Neural progenitor cell (in vitro differentiated cells): ENCODE results near the gene PRUNE2. TPM values are rescaled to one million over a fixed set of nuclear protein-coding genes. Genes with fewer than 3 reads are reported as not detected.

Source experiments
- DNase-seq: peaks from one replicate; pipeline ENCODE4 v3.0.0-alpha.2; 2016; ENCODE audit warnings: low spot score
- H2AFZ ChIP-seq: fragments of 200-600 bp; sonication (generic); replicated peaks from 2 replicates; pipeline ENCODE4 v1.6.1; 2016; ENCODE audit warnings: antibody characterized with exemption
- H3F3A ChIP-seq: fragments of 200-600 bp; sonication (generic); 2 replicates; pipeline ENCODE4 v1.6.1; 2016; ENCODE audit warnings: antibody characterized with exemption, low read depth
- H3K27ac ChIP-seq: fragments of 200-600 bp; sonication (generic); 2 replicates; pipeline ENCODE4 v1.5.1; 2016; ENCODE audit warnings: mild to moderate bottlenecking
- H3K27me3 ChIP-seq: fragments of 200-600 bp; sonication (generic); 2 replicates; pipeline ENCODE4 v1.6.1; 2016; ENCODE audit warnings: mild to moderate bottlenecking, moderate library complexity
- H3K36me3 ChIP-seq: fragments of 200-600 bp; sonication (generic); 2 replicates; pipeline ENCODE4 v1.5.1; 2016
- H3K4me1 ChIP-seq: fragments of 200-600 bp; sonication (generic); 2 replicates; pipeline ENCODE4 v1.6.1; 2016; ENCODE audit warnings: mixed run types
- H3K4me2 ChIP-seq: fragments of 200-600 bp; sonication (generic); 2 replicates; pipeline ENCODE4 v1.6.1; 2016
- H3K4me3 ChIP-seq: fragments of 200-600 bp; sonication (generic); 2 replicates; pipeline ENCODE4 v1.5.1; 2016
- H3K79me2 ChIP-seq: fragments of 200-600 bp; sonication (generic); 2 replicates; pipeline ENCODE4 v1.6.1; 2016; ENCODE audit warnings: low read depth
- H3K9ac ChIP-seq: fragments of 200-600 bp; sonication (generic); 2 replicates; pipeline ENCODE4 v1.6.1; 2016
- H3K9me3 ChIP-seq: fragments of 200-600 bp; sonication (generic); 2 replicates; pipeline ENCODE4 v1.5.1; 2016; ENCODE audit warnings: low read depth
- H4K20me1 ChIP-seq: fragments of 200-600 bp; sonication (generic); 2 replicates; pipeline ENCODE4 v1.6.1; 2016; ENCODE audit warnings: low read depth
- H3K27ac Mint-ChIP-seq: 3 replicates; pipeline ENCODE4 v1.8.0; 2021; ENCODE audit warnings: mixed read lengths
- H3K27me3 Mint-ChIP-seq: 2 replicates; pipeline ENCODE4 v1.8.0; 2022; ENCODE audit warnings: low read depth, mild to moderate bottlenecking, inconsistent platforms, moderate library complexity, mixed read lengths; ENCODE audit not compliant: insufficient read depth
- H3K36me3 Mint-ChIP-seq: 3 replicates; pipeline ENCODE4 v1.8.0; 2021; ENCODE audit warnings: mixed read lengths
- H3K4me1 Mint-ChIP-seq: 3 replicates; pipeline ENCODE4 v1.8.0; 2021; ENCODE audit warnings: mixed read lengths
- H3K4me3 Mint-ChIP-seq: 3 replicates; pipeline ENCODE4 v1.8.0; 2021; ENCODE audit warnings: mild to moderate bottlenecking, moderate library complexity, mixed read lengths
- H3K9me3 Mint-ChIP-seq: 3 replicates; pipeline ENCODE4 v1.8.0; 2020; ENCODE audit warnings: mixed read lengths
- CTCF ChIP-seq: fragments of 200-600 bp; sonication (generic); IDR thresholded peaks from 2 replicates; pipeline ENCODE4 v1.5.1; 2017; ENCODE audit warnings: antibody characterized with exemption, mild to moderate bottlenecking
- EZH2 ChIP-seq: fragments of 200-600 bp; sonication (generic); IDR thresholded peaks from 2 replicates; pipeline ENCODE4 v1.6.1; 2017; ENCODE audit warnings: antibody characterized with exemption, mild to moderate bottlenecking, moderate library complexity
- EZH2phosphoT487 ChIP-seq: fragments of 200-600 bp; sonication (generic); IDR thresholded peaks from 2 replicates; pipeline ENCODE4 v1.6.1; 2017; ENCODE audit warnings: antibody characterized with exemption
- total RNA-seq: library from RNA; depleted of rRNA; stranded (reverse); fragments of >200 nt; gene quantifications from 2 replicates; pipeline ENCODE4 v1.2.3, GENCODE V29; 2015; ENCODE audit warnings: low replicate concordance

PRUNE2 gene
- total RNA-seq, 1 donor from 2014 or later, result 28.2 TPM

GRCh38 chr9:76716085-76716672 lies 189.7 kb downstream of the PRUNE2 start:
- Histone ChIP-seq H3K79me2 (no peaks in the 10 kb centered on the region), H3K27ac (no peak overlapping the region), H2AFZ (no peak overlapping the region), H3K36me3 (no peaks in the 10 kb centered on the region), H4K20me1 (no peaks in the 10 kb centered on the region), H3K4me3 (no peak overlapping the region), H3K27me3 (no peaks in the 10 kb centered on the region), H3F3A (no peaks in the 10 kb centered on the region), H3K4me1 (no peaks in the 10 kb centered on the region), H3K4me2 (no peak overlapping the region), H3K9me3 (no peaks in the 10 kb centered on the region), H3K9ac (no peak overlapping the region)
- H3K36me3 Mint-ChIP-seq, result peaks cover 3% of the 10 kb centered on the region
- peaks cover 12% of the 10 kb centered on the region for H3K4me1 Mint-ChIP-seq
- peaks cover 3% of the 10 kb centered on the region for H3K9me3 Mint-ChIP-seq
- no peak for DNase-seq
- TF ChIP-seq EZH2phosphoT487, result no peak
- no peak for TF ChIP-seq EZH2
- TF ChIP-seq CTCF, result no peak
- no peak overlapping the region for H3K27ac Mint-ChIP-seq
- H3K4me3 Mint-ChIP-seq, result no peak overlapping the region
- H3K27me3 Mint-ChIP-seq, result peaks cover 2% of the 10 kb centered on the region

DNA sequence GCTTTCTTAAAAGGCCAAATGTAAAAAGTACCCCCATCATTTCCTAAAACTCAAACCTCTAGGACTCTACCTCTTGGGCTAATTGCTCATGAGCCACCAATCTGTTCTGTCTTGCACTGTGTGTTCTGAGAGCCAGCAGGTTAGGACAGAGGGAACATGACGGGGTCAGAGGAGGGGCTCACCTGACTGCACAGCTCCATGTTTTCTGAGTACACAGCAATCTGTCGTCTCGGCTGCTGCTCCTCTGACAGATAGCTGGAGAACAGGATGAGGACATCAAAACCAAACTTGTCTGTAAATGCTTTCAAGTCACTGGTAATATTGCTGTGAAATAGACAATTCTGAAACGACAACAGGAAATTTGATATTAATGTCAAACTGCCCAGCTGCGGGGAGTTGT lies 192.5 kb downstream of the PRUNE2 start:
- Histone ChIP-seq H4K20me1 (no peaks in the 10 kb centered on the region), H3K9ac (no peak overlapping the region), H3K4me1 (no peaks in the 10 kb centered on the region), H3K9me3 (no peaks in the 10 kb centered on the region), H3K4me2 (no peak overlapping the region), H2AFZ (no peak overlapping the region), H3K27ac (no peak overlapping the region), H3F3A (no peaks in the 10 kb centered on the region), H3K79me2 (no peaks in the 10 kb centered on the region), H3K4me3 (no peak overlapping the region), H3K36me3 (no peaks in the 10 kb centered on the region), H3K27me3 (no peaks in the 10 kb centered on the region)
- no peak overlapping the region for H3K27ac Mint-ChIP-seq
- no peaks in the 10 kb centered on the region for H3K27me3 Mint-ChIP-seq
- no peak overlapping the region for H3K4me3 Mint-ChIP-seq
- H3K4me1 Mint-ChIP-seq, result peaks cover 12% of the 10 kb centered on the region
- no peak for DNase-seq
- H3K9me3 Mint-ChIP-seq, result peaks cover 11% of the 10 kb centered on the region
- TF ChIP-seq EZH2, result no peak
- no peak for TF ChIP-seq CTCF
- no peak for TF ChIP-seq EZH2phosphoT487
- peaks cover 13% of the 10 kb centered on the region for H3K36me3 Mint-ChIP-seq

GRCh38 chr9:76709020-76709419 lies 196.9 kb downstream of the PRUNE2 start:
- H2AFZ ChIP-seq, result no peak overlapping the region
- peaks cover 15% of the 10 kb centered on the region for H3K9me3 Mint-ChIP-seq
- H3K4me3 Mint-ChIP-seq, result no peak overlapping the region
- no peaks in the 10 kb centered on the region for H3K4me1 ChIP-seq
- H3K79me2 ChIP-seq, result no peaks in the 10 kb centered on the region
- no peaks in the 10 kb centered on the region for H3K27me3 Mint-ChIP-seq
- TF ChIP-seq CTCF (no peak), EZH2phosphoT487 (no peak), EZH2 (no peak)
- no peak overlapping the region for H3K27ac ChIP-seq
- no peaks in the 10 kb centered on the region for H3K9me3 ChIP-seq
- no peak overlapping the region for H3K9ac ChIP-seq
- no peak overlapping the region for H3K4me2 ChIP-seq
- peaks cover 8% of the 10 kb centered on the region for H3K4me1 Mint-ChIP-seq
- H3K36me3 Mint-ChIP-seq, result peaks cover 16% of the 10 kb centered on the region
- H3K27me3 ChIP-seq, result no peaks in the 10 kb centered on the region
- DNase-seq, result no peak
- no peak overlapping the region for H3K27ac Mint-ChIP-seq
- H4K20me1 ChIP-seq, result no peaks in the 10 kb centered on the region
- no peak overlapping the region for H3K4me3 ChIP-seq
- H3K36me3 ChIP-seq, result no peaks in the 10 kb centered on the region
- H3F3A ChIP-seq, result no peaks in the 10 kb centered on the region
